Right lobe of liver (tissue), 6 donors: ENCODE measurements around the gene ARL15. TPM values are rescaled to one million over a fixed set of nuclear protein-coding genes. Genes with fewer than 3 reads are reported as not detected.

Experiments
- ATAC-seq, 4 donors: fragments of 200-7000 bp; cut with Tn5 transposase; one replicate each; pipeline ENCODE4 v1.9.1; 2020; ENCODE audit warnings: mild to moderate bottlenecking in 4 of 4, moderate library complexity in 4 of 4
- DNase-seq, 3 donors: peaks; one replicate each; pipeline ENCODE4 v3.0.0-alpha.2; 2020
- H3K27ac ChIP-seq, 3 donors: fragments of 200-600 bp; one replicate each; pipeline ENCODE4 v1.8.0; 2022
- H3K27me3 ChIP-seq, 2 donors: fragments of 200-600 bp; one replicate each; pipeline ENCODE4 v1.8.0; 2022
- H3K36me3 ChIP-seq, 4 donors: fragments of 200-600 bp; sonication (generic) in 1 of 4; one replicate each; pipeline versions ENCODE4 v1.5.1 to v1.8.0; 2017 to 2022; ENCODE audit warnings: control low read depth in 1 of 4
- H3K4me1 ChIP-seq, 4 donors: fragments of 200-600 bp; sonication (generic) in 1 of 4; one replicate each; pipeline versions ENCODE4 v1.5.1 to v1.8.0; 2017 to 2022; ENCODE audit warnings: control low read depth in 1 of 4
- H3K4me3 ChIP-seq, 3 donors: fragments of 200-600 bp; one replicate each; pipeline ENCODE4 v1.8.0; 2022
- H3K9me3 ChIP-seq, 4 donors: fragments of 200-600 bp; sonication (generic) in 1 of 4; one replicate each; pipeline versions ENCODE4 v1.5.1 to v1.8.0; 2017 to 2022; ENCODE audit warnings: control low read depth in 1 of 4
- CTCF ChIP-seq, 4 donors: fragments of 200-600 bp in 3 of 4; fragments of 450-650 bp in 1 of 4; IDR thresholded peaks; one replicate each; pipeline versions ENCODE4 v1.5.1 to v1.8.0; 2016 to 2022; ENCODE audit warnings: antibody characterized with exemption in 4 of 4, mild to moderate bottlenecking in 2 of 4
- POLR2A ChIP-seq: fragments of 450-650 bp; IDR thresholded peaks from one replicate; pipeline ENCODE4 v1.6.1; 2017; ENCODE audit warnings: antibody characterized with exemption, mild to moderate bottlenecking
- WGBS: methylation state at CpG from one replicate; pipeline ENCODE4 v1.1.6; 2018; ENCODE audit warnings: low coverage, low lambda C conversion rate; ENCODE audit not compliant: insufficient coverage; ENCODE audit errors: missing lambda C conversion rate; 5-methylcytosine and 5-hydroxymethylcytosine counted together
- intact Hi-C, 2 donors: fragments of 100-400 bp; cut with DNase I; formaldehyde crosslinking; loops; one replicate each; pipeline versions ENCODE4 v1.11.2 to v1.14.1; 2022
- total RNA-seq, 6 experiments: library from RNA; depleted of rRNA in 2 of 6; stranded (reverse); fragments of >200 nt in 2 of 6; fragmentation: NEBNext Ultra II Directional in 3 of 6; extraction: Animal tissue kit (Norgen Biotek cat#: 25700) in 3 of 6; gene quantifications; one replicate each; pipeline versions ENCODE4 v1.1.0 to v1.2.4, GENCODE V29; 2016 to 2023
- donor health status: DM: no; HTN: yes; CAD: no.
- donor health status: DM: no; HTN: no; CAD: no.
- donor health status: DM: no; HTN: no; CAD: no.
- donor health status: DM: no; HTN: yes; CAD: no.
- donor health status: DM: no; HTN: yes; CAD: no.

The ARL15 gene
- total RNA-seq, 6 experiments from 2014 or later = 6.3 to 16.5 (median 9.6) TPM

- Histone ChIP-seq H3K4me1 (no peaks in the 10 kb centered on the region), H3K9me3 (no peaks in the 10 kb centered on the region), H3K27ac (no peak overlapping the region), H3K27me3 (no peaks in the 10 kb centered on the region), H3K4me3 (no peak overlapping the region), H3K36me3 (no peaks in the 10 kb centered on the region)
- ATAC-seq (no peak), DNase-seq (no peak)
- TF ChIP-seq CTCF (IDR thresholded peaks at IDR 0.05) = no peak
- no peak for TF ChIP-seq POLR2A
- WGBS = 100% methylated on average over 1 of the region's 4 CpGs
- intact Hi-C loops = no loop called here
Observed at GRCh38 chr5:53996008-53996407, 314.4 kb downstream of the ARL15 start.

GRCh38 chr5:53994148-53994547, 316.2 kb downstream of the ARL15 start:
- no peaks in the 10 kb centered on the region for H3K9me3 ChIP-seq
- H3K36me3 ChIP-seq = no peaks in the 10 kb centered on the region
- intact Hi-C loops = no loop called here
- no peak overlapping the region for H3K27ac ChIP-seq
- DNase-seq (no peak), ATAC-seq (peak in 2 of 4 donors; percentile 56 to 71)
- no peaks in the 10 kb centered on the region for H3K27me3 ChIP-seq
- WGBS = 52% methylated on average over 2 of the region's 2 CpGs
- no peak overlapping the region for H3K4me3 ChIP-seq
- no peaks in the 10 kb centered on the region for H3K4me1 ChIP-seq
- TF ChIP-seq POLR2A = no peak
- no peak for TF ChIP-seq CTCF (IDR thresholded peaks at IDR 0.05)

GRCh38 chr5:53991942-53992341, 318.4 kb downstream of the ARL15 start:
- Histone ChIP-seq H3K4me3 (no peak overlapping the region), H3K27ac (no peak overlapping the region), H3K27me3 (no peaks in the 10 kb centered on the region), H3K36me3 (no peaks in the 10 kb centered on the region), H3K9me3 (no peaks in the 10 kb centered on the region), H3K4me1 (no peaks in the 10 kb centered on the region)
- no peak for DNase-seq
- intact Hi-C loops = no loop called here
- TF ChIP-seq CTCF (IDR thresholded peaks at IDR 0.05) (peak; percentile 28 to 51 (median 42)), POLR2A (no peak)
- peak; percentile 43 to 59 (median 48) for ATAC-seq
- 91% methylated on average over 4 of the region's 4 CpGs for WGBS

GRCh38 chr5:53987101-53987500, 323.3 kb downstream of the ARL15 start:
- Histone ChIP-seq H3K4me3 (no peak overlapping the region), H3K36me3 (no peaks in the 10 kb centered on the region), H3K4me1 (no peaks in the 10 kb centered on the region), H3K9me3 (no peaks in the 10 kb centered on the region), H3K27me3 (no peaks in the 10 kb centered on the region), H3K27ac (no peak overlapping the region)
- DNase-seq (no peak), ATAC-seq (no peak)
- TF ChIP-seq CTCF (IDR thresholded peaks at IDR 0.05) (no peak), POLR2A (no peak)
- intact Hi-C loops = no loop called here
- 87% methylated on average over 3 of the region's 3 CpGs for whole genome bisulfite sequencing

GRCh38 chr5:53985796-53986195, 324.6 kb downstream of the ARL15 start:
- no peak overlapping the region for H3K4me3 ChIP-seq
- H3K4me1 ChIP-seq = no peaks in the 10 kb centered on the region
- 97% methylated on average over 4 of the region's 5 CpGs for WGBS
- no peaks in the 10 kb centered on the region for H3K27me3 ChIP-seq
- H3K27ac ChIP-seq = no peak overlapping the region
- no peaks in the 10 kb centered on the region for H3K36me3 ChIP-seq
- TF ChIP-seq POLR2A = no peak
- TF ChIP-seq CTCF (IDR thresholded peaks at IDR 0.05) = no peak
- H3K9me3 ChIP-seq = no peaks in the 10 kb centered on the region
- DNase-seq = no peak
- intact Hi-C loops = no loop called here
- no peak for ATAC-seq
